Measurements from ENCODE around the gene TCERG1. TPM values are rescaled to one million over a fixed set of nuclear protein-coding genes. Genes with fewer than 3 reads are reported as not detected.

The TCERG1 gene
- total and polyA plus RNA-seq, 9 of the 15 experiments (the other 6 are each of a cell fraction or from before 2014, with no cell fraction given), result 50.3 to 148 (median 119) TPM

GRCh38 chr5:146446861-146447733, at the start of gene TCERG1 (continued):
- TF ChIP-seq HMG20A (CRISPR knock-in tag; conservative IDR thresholded peaks at IDR 0.05) (no peak), ZNF77 (CRISPR knock-in tag; IDR thresholded peaks at IDR 0.05) (no peak), RCOR1 (IDR thresholded peaks at IDR 0.05; ENCODE audit: borderline replicate concordance in 1 of 2, low read depth in 2 of 2, low read length in 2 of 2) (peak; percentile 19 to 70; a peak in 3 of 4 replicates), GABPA (tag; conservative IDR thresholded peaks at IDR 0.05; ENCODE audit: low read depth) (peak; percentile 44), RAD21 (CRISPR knock-in tag; conservative IDR thresholded peaks at IDR 0.05 in 1 of 2, IDR thresholded peaks at IDR 0.05 in 1 of 2) (no peak; a peak in 1 of 4 replicates), XRCC3 (IDR thresholded peaks at IDR 0.05) (no peak), ZNF140 (CRISPR knock-in tag; IDR thresholded peaks at IDR 0.05) (no peak), BRD9 (IDR thresholded peaks at IDR 0.05; ENCODE audit: low read depth, partially characterized antibody) (no peak), CHD2 (IDR thresholded peaks at IDR 0.05; ENCODE audit: low read depth, low read length) (peak; percentile 91), EZH2 (IDR thresholded peaks at IDR 0.05; ENCODE audit: borderline replicate concordance, low read depth, low read length) (no peak), MIER1 (IDR thresholded peaks at IDR 0.05; ENCODE audit: low read depth) (no peak), PKNOX1 (IDR thresholded peaks at IDR 0.05) (peak; percentile 100), SMAD4 (CRISPR knock-in tag; conservative IDR thresholded peaks at IDR 0.05) (peak; percentile 91), RBM25 (IDR thresholded peaks at IDR 0.05; ENCODE audit: low read depth, low read length, severe bottlenecking) (peak; percentile 99), ERF (CRISPR knock-in tag; IDR thresholded peaks at IDR 0.05) (peak; percentile 72; the same call in 1 of the 2 replicates), ZNF586 (CRISPR knock-in tag; conservative IDR thresholded peaks at IDR 0.05) (no peak), NR3C1 (CRISPR knock-in tag; IDR thresholded peaks at IDR 0.05) (peak; percentile 93), TEAD2 (tag; IDR thresholded peaks at IDR 0.05) (peak; percentile 43; the same call in 1 of the 2 replicates), GTF2A2 (tag; IDR thresholded peaks at IDR 0.05) (no peak)
- TF ChIP-seq, protein P1, sequence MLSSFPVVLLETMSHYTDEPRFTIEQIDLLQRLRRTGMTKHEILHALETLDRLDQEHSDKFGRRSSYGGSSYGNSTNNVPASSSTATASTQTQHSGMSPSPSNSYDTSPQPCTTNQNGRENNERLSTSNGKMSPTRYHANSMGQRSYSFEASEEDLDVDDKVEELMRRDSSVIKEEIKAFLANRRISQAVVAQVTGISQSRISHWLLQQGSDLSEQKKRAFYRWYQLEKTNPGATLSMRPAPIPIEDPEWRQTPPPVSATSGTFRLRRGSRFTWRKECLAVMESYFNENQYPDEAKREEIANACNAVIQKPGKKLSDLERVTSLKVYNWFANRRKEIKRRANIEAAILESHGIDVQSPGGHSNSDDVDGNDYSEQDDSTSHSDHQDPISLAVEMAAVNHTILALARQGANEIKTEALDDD (IDR thresholded peaks at IDR 0.05), result no peak
- TF ChIP-seq, protein P2, sequence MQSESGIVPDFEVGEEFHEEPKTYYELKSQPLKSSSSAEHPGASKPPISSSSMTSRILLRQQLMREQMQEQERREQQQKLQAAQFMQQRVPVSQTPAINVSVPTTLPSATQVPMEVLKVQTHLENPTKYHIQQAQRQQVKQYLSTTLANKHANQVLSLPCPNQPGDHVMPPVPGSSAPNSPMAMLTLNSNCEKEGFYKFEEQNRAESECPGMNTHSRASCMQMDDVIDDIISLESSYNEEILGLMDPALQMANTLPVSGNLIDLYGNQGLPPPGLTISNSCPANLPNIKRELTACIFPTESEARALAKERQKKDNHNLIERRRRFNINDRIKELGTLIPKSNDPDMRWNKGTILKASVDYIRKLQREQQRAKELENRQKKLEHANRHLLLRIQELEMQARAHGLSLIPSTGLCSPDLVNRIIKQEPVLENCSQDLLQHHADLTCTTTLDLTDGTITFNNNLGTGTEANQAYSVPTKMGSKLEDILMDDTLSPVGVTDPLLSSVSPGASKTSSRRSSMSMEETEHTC (IDR thresholded peaks at IDR 0.05), result no peak
- TF ChIP-seq, protein P3, sequence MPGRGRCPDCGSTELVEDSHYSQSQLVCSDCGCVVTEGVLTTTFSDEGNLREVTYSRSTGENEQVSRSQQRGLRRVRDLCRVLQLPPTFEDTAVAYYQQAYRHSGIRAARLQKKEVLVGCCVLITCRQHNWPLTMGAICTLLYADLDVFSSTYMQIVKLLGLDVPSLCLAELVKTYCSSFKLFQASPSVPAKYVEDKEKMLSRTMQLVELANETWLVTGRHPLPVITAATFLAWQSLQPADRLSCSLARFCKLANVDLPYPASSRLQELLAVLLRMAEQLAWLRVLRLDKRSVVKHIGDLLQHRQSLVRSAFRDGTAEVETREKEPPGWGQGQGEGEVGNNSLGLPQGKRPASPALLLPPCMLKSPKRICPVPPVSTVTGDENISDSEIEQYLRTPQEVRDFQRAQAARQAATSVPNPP (IDR thresholded peaks at IDR 0.05; ENCODE audit: borderline replicate concordance, insufficient read depth, insufficient read length), result no peak
- TF ChIP-seq, protein P4, sequence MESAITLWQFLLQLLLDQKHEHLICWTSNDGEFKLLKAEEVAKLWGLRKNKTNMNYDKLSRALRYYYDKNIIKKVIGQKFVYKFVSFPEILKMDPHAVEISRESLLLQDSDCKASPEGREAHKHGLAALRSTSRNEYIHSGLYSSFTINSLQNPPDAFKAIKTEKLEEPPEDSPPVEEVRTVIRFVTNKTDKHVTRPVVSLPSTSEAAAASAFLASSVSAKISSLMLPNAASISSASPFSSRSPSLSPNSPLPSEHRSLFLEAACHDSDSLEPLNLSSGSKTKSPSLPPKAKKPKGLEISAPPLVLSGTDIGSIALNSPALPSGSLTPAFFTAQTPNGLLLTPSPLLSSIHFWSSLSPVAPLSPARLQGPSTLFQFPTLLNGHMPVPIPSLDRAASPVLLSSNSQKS (CRISPR knock-in tag; IDR thresholded peaks at IDR 0.05), result no peak
